Measurements from ENCODE around the gene RBM17. TPM values are rescaled to one million over a fixed set of nuclear protein-coding genes. Genes with fewer than 3 reads are reported as not detected.

Gene RBM17
- total and polyA plus RNA-seq, 10 of the 15 experiments (the other 5 are each of a cell fraction or from before 2014, with no cell fraction given), result 28.4 to 181 (median 83.9) TPM

DNA sequence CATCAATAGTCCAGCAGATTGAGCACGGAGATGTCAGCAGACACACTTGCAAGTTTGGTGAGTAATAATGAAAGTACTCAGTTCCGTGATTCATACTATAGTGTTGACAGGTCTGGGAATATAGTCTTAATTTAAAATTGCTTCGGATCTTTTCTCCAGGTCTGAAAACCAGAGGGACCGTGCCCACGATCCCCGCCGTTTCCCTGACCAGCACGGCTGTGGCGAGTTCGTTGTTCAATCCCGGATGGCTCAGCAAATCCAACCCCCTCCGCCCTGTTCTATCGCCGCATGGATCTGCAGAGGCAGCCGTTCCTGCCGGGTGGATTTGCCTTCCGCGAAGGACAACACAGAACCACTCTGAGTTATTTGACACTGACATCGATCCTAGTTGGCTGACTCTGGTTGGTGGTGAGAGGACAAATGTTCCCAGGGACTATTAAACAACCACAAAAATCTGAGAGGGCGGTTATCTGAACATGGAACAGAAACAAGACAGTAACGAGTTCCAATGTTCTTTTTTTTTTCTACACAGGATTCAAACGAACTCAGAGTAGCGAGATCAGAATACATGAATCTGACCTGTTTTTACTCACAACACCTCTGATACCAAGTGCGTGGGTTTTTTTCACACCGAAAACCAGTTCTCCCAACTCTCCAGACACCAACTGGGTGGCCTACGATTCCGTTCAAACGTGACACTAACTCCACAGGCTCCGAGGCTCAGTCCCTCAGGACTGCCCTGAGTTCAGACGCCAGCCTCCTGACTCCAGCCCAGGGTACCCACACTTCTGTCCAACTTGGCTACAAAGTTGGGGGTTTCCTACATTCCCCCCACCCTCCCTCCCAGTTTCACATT lies 52.7 kb downstream of the RBM17 start:
- RAD21 ChIA-PET (ENCODE audit: unreplicated experiment), result interaction anchor here (0.6 to 2.8 kb wide), 4 partner anchors 9 to 260 kb away, joined by 3 to 9 read pairs (median 5); partner anchors contain the start of gene PFKFB3
- intact Hi-C loops (cut with micrococcal nuclease; ENCODE audit: unreplicated experiment) (loop anchor here (2.0 to 5.0 kb wide), 2 partner anchors 131 to 153 kb away; no protein-coding TSS in a partner anchor), in situ Hi-C loops (cut with MboI) (no loop called here)
- Histone ChIP-seq H3K27ac (ENCODE audit: control insufficient read depth, insufficient read depth) (peak overlapping the region; percentile 82), H3K9me3 (replicated peaks; ENCODE audit: control insufficient read depth, insufficient read depth, low read length) (no peaks in the 10 kb centered on the region), H3K79me2 (ENCODE audit: control insufficient read depth, insufficient read depth, low read length) (peaks cover 12% of the 10 kb centered on the region; the same call in 1 of the 2 replicates), H3K27me3 (replicated peaks in 1 of 2; ENCODE audit: control insufficient read depth in 2 of 2, insufficient read depth in 2 of 2, low read length in 1 of 2) (no peaks in the 10 kb centered on the region), H3K4me3 (peak overlapping the region; percentile 52), H4K20me1 (ENCODE audit: control insufficient read depth, insufficient read depth) (no peaks in the 10 kb centered on the region), H3K4me2 (ENCODE audit: control insufficient read depth, insufficient read depth) (peak overlapping the region; percentile 80), H2AFZ (ENCODE audit: control insufficient read depth, low read depth, low read length) (peak overlapping the region; percentile 61), H3K9ac (ENCODE audit: control insufficient read depth, insufficient read depth, low read length) (peak overlapping the region; percentile 63), H3K36me3 (ENCODE audit: control insufficient read depth in 2 of 2, insufficient read depth in 2 of 2, low read length in 1 of 2) (no peaks in the 10 kb centered on the region), H3K4me1 (ENCODE audit: control insufficient read depth, insufficient read depth, low read length) (peaks cover 45% of the 10 kb centered on the region)
- WGBS (ENCODE audit: insufficient coverage, insufficient replicate concordance, low lambda C conversion rate, missing lambda C conversion rate), result 4% methylated on average over 30 of the region's 30 CpGs
- ATAC-seq (peak; percentile 67), FAIRE-seq (peak; percentile 93), DNase-seq (ENCODE audit: low read depth, low spot score) (peak; percentile 73)
- POLR2A ChIA-PET, result no interaction called here
- no TSS peak for BruUV-seq (replicated peaks)
- SMC1A ChIA-PET (ENCODE audit: uncharacterized antibody, unreplicated experiment), result interaction anchor here (1.0 to 2.1 kb wide), 6 partner anchors 9 to 260 kb away, joined by 3 to 9 read pairs (median 4); no protein-coding TSS in a partner anchor
- CTCF ChIA-PET, result interaction anchor here (1.7 to 5.6 kb wide), 4 partner anchors 10 to 260 kb away, joined by 7 to 50 read pairs (median 10); partner anchors contain the start of gene PFKFB3
- TF ChIP-seq, protein P1, sequence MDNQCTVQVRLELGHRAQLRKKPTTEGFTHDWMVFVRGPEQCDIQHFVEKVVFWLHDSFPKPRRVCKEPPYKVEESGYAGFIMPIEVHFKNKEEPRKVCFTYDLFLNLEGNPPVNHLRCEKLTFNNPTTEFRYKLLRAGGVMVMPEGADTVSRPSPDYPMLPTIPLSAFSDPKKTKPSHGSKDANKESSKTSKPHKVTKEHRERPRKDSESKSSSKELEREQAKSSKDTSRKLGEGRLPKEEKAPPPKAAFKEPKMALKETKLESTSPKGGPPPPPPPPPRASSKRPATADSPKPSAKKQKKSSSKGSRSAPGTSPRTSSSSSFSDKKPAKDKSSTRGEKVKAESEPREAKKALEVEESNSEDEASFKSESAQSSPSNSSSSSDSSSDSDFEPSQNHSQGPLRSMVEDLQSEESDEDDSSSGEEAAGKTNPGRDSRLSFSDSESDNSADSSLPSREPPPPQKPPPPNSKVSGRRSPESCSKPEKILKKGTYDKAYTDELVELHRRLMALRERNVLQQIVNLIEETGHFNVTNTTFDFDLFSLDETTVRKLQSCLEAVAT (IDR thresholded peaks at IDR 0.05), result peak; percentile 81
- TF ChIP-seq SUZ12 (IDR thresholded peaks at IDR 0.05; ENCODE audit: unreplicated experiment), result no peak
- no peak for TF ChIP-seq KAT2A (conservative IDR thresholded peaks at IDR 0.05; ENCODE audit: control insufficient read depth, low read depth, low read length)
- TF ChIP-seq ETV6 (conservative IDR thresholded peaks at IDR 0.05 in 1 of 2, IDR thresholded peaks at IDR 0.05 in 1 of 2; ENCODE audit: borderline replicate concordance in 1 of 2, low read depth in 1 of 2), result peak in 1 of 2 experiments; percentile 79; a peak in 2 of 4 replicates
- no peak for TF ChIP-seq RB1 (IDR thresholded peaks at IDR 0.05; ENCODE audit: borderline replicate concordance)
- peak; percentile 97 for TF ChIP-seq RELB (IDR thresholded peaks at IDR 0.05; ENCODE audit: low read depth)
- TF ChIP-seq PML (IDR thresholded peaks at IDR 0.05; ENCODE audit: low read length), result peak; percentile 82; the same call in 1 of the 2 replicates
- no peak for TF ChIP-seq NR2C2 (IDR thresholded peaks at IDR 0.05; ENCODE audit: borderline replicate concordance, control insufficient read depth, insufficient read length, low read depth)
- TF ChIP-seq PBX3 (IDR thresholded peaks at IDR 0.05; ENCODE audit: insufficient replicate concordance, low read depth, low read length), result peak; percentile 53
- peak; percentile 72 for TF ChIP-seq MEF2B (IDR thresholded peaks at IDR 0.05; ENCODE audit: partially characterized antibody, poor library complexity, severe bottlenecking)
- TF ChIP-seq MTA2 (IDR thresholded peaks at IDR 0.05; ENCODE audit: low read depth), result peak; percentile 93
- TF ChIP-seq, protein P2, sequence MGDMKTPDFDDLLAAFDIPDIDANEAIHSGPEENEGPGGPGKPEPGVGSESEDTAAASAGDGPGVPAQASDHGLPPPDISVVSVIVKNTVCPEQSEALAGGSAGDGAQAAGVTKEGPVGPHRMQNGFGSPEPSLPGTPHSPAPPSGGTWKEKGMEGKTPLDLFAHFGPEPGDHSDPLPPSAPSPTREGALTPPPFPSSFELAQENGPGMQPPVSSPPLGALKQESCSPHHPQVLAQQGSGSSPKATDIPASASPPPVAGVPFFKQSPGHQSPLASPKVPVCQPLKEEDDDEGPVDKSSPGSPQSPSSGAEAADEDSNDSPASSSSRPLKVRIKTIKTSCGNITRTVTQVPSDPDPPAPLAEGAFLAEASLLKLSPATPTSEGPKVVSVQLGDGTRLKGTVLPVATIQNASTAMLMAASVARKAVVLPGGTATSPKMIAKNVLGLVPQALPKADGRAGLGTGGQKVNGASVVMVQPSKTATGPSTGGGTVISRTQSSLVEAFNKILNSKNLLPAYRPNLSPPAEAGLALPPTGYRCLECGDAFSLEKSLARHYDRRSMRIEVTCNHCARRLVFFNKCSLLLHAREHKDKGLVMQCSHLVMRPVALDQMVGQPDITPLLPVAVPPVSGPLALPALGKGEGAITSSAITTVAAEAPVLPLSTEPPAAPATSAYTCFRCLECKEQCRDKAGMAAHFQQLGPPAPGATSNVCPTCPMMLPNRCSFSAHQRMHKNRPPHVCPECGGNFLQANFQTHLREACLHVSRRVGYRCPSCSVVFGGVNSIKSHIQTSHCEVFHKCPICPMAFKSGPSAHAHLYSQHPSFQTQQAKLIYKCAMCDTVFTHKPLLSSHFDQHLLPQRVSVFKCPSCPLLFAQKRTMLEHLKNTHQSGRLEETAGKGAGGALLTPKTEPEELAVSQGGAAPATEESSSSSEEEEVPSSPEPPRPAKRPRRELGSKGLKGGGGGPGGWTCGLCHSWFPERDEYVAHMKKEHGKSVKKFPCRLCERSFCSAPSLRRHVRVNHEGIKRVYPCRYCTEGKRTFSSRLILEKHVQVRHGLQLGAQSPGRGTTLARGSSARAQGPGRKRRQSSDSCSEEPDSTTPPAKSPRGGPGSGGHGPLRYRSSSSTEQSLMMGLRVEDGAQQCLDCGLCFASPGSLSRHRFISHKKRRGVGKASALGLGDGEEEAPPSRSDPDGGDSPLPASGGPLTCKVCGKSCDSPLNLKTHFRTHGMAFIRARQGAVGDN (IDR thresholded peaks at IDR 0.05), result no peak; the same call in 1 of the 2 replicates
